ENCODE data around the gene LGALS3.

DNA sequence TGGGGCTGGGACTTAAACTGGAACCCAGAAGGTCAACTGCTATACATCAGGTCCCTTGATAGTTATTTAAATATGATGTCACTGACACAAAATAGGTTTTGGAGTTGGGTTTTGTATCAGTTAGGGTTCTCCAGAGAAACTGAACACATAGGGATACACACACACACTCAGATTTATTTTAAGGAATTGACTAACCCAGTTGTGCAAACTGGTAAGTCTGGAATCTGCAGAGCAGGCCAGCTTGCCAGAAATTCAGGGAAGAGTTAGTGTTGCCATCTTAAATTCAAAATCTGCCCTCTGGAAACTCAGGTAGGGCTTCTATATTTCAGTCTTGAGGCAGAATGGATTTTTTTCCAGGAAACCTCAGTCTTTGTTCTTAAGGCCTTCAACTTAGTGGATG is 40.7 kb upstream of the LGALS3 start:
- TF ChIP-seq CTCF (IDR thresholded peaks at IDR 0.05) (no peak), POLR2A (IDR thresholded peaks at IDR 0.05) (no peak)
